HK-2 (cell line): ENCODE data around the gene NWD2.
"Not testable (repeated sequence)": the region's sequence is repeated elsewhere in the genome, so short reads cannot be mapped to it uniquely, and the experiment has no call there.

Source experiments
- DNase-seq: peaks from one replicate; pipeline ENCODE4 v3.0.0-alpha.2; 2018; ENCODE audit not compliant: unreplicated experiment

NWD2 gene

DNA sequence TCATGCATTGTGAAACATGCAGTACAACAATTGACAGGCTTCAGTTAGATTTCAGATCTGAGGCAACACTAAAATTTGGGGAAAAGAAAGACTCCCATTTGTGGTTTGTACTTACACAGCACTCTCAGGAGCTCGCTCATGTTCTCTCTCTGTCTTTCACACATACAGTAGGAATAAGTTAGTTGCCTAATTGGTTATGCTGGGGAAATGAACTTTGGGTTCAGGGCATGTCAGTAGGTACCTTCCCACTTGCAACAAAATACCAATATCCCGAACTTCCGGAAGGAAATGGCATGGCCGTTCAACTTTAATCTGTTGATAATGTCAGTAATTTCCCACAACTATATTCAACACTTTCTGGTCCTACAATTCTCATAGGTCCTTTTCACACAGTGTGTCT, 223.3 kb downstream of the NWD2 start:
- DNase-seq = no peak

GRCh38 chr4:37469286-37469685, 224.7 kb downstream of the NWD2 start:
- DNase-seq = no peak

GRCh38 chr4:37470245-37470644, 225.7 kb downstream of the NWD2 start:
- DNase-seq = no peak

GRCh38 chr4:37471093-37471492, 226.6 kb downstream of the NWD2 start:
- DNase-seq = no peak

DNA sequence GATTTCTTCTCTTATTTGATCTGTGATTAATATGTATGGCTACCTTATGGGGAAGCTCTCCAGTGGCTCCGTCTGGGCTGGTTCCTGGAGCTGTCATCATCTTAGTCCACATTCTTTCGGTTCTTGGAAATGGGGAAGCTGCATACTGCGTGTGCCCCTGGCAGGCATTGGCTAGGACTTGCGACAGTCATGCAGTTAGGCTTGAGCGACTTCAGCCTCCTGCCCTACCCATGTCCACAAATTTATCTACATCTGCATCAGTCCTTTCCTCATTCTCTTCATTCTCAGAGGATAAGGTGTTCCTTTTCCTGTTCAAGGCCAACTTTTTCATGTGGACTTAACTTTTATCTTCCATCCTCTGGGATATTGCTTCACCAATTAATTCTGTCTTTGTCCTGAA, 227.4 kb downstream of the NWD2 start:
- DNase-seq = peak; percentile 37

DNA sequence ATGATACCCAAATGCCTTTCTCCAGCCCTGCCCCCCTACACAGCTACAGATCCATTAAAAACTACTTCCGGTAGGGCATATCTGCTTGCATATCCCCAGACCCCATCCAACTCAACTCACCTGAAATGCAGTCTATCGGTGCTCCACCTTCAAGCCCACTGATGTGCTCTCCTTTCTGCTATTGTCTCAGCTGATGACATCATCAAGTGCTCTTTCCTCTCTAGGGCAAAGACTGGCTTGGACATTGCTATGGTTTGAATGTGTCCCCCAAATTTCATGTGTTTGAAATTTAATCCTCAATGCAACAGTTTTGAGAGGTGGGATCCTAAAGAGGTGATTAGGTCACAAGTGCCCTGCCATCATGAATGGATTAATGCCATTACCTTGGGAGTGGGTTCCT, 229.3 kb downstream of the NWD2 start:
- no peak for DNase-seq

GRCh38 chr4:37475087-37475486, 230.5 kb downstream of the NWD2 start:
- DNase-seq = no peak

- DNase-seq = no peak
Measured at GRCh38 chr4:37475776-37476175, 231.2 kb downstream of the NWD2 start.

DNA sequence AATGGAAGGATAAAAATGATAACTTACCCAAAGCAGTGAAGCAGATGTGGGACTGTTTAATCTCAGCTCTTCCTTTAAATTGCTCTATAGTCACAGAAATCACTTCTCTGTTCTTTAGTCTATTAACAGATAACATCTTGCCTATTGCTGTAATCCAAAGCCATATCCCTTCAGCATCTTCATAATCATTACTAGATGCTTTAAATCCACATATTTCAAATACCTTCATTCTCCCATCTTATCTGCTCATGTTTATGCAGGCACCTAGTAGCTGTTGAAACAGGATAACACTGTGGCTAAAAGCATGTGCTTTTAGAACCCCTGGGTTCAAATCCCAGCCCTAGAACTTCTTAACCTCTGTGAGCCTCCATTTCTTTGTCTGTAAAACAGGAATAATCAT, 231.7 kb downstream of the NWD2 start:
- no peak for DNase-seq

GRCh38 chr4:37476691-37477090, 232.1 kb downstream of the NWD2 start:
- DNase-seq = no peak

GRCh38 chr4:37477126-37477525, 232.6 kb downstream of the NWD2 start:
- DNase-seq = no peak

DNA sequence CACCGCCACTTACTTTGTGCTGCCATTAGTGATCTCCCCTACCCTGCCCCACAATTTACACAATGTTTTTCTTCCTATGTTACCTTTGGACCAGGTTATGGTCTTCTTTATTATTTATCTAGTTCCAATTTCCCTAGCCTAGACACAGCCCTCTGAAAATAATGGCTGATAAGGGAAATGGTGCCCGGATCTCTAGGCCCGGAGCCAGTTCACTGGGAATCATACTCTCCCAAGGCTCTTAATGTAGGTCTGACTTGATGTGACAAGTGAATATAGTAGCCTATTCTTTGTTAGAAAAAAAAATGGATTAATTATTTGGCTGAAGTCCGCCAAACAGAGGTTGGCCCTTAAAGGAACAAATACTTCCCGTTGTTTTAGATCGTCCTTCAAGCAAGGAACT, 233.6 kb downstream of the NWD2 start:
- no peak for DNase-seq

DNA sequence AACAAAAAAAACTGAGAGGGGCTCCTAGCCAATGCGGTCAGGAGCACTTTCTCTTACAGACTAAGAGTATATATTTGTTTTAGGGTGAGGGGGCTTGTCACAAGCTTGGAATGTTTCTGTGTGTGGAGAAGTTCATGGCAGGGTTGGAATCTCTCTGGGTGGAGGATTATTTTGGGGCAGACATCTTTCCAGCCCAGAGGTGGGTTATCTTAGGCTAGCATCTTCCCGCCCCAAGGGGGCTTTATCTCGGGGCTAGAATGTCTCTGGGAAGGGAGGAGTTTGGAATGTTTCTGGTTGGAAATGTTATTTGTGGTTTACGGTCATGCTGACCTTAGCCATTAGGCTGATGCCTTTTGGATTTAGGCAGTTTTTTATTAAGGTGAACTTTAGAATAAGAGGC, 236.0 kb downstream of the NWD2 start:
- no peak for DNase-seq

DNA sequence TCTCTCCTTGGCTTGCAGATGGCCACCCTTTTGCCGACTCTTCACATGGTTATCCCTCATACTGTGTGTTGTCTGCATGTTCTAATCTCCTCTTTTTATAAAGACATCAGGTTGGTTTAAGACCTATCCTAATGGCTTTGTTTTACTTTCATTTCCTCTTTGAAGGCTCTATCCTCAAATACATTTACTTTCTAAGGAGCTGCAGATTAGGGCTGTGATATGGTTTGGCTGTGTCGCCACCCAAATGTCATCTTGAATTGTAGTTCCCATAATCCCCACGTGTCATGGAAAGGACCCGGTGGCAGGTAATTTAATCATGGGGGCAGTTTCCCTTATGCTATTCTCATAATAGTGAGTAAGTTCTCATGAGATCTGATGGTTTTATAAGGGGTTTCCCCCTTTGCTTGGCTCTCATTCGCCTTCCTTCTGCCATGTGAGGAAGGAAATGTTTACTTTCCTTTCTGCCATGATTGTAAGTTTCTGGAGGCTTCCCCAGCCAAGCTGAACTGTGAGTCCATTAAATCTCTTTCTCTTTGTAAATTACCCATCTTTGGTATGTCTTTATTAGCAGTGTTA, 237.1 kb downstream of the NWD2 start:
- no peak for DNase-seq

DNA sequence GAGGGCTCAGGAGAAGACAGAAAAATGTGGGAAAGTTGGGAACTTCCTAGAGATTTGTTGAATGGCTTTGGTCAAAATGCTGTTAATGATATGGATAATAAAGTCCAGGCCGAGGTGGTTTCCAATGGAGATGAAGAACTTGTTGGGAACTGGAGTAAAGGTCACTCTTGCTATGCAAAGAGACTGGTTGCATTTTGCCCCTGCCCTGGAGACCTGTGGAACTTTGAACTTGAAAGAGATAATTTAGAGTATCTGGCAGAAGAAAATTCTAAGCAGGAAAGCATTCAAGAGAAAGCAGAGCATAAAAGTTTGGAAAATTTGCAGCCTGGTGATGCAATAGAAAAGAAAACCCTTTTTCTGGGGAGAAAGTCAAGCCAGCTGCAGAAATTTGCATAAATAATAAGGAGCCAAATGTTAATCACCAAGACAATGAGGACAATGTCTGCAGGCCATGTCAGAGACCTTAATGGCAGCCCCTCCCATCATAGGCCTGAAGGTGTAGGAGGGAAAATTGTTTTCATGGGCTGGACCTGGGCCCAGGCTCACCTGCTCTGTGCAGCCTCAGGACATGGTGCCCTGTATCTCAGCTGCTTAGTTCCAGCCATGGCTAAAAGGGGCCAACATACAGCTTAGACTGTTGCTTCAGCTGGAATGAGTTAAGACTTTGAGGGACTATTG, 237.8 kb downstream of the NWD2 start:
- no peak for DNase-seq

- DNase-seq = no peak
Measured at GRCh38 chr4:37483610-37484009, 239.1 kb downstream of the NWD2 start.

DNA sequence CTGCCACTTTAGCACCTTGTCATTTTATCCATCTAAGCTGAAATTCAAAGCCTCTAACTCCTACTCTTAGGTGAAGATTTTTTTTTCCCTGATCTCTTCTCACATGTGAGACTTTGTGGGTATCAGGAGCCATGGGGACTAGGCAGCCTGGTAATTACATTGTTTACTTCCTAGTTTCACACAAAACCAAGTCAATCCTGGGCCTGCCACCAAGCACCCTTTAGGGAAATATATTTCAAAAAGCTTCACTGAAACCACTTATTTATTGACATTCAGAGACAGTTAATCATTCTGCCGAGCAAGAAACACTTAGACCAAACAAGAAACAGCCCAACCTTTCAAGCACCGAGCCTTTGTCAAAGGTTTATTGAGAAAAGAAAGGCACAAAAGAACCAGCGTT, 241.6 kb downstream of the NWD2 start:
- no peak for DNase-seq

- DNase-seq = no peak
Measured at GRCh38 chr4:37487668-37488067, 243.1 kb downstream of the NWD2 start.

DNA sequence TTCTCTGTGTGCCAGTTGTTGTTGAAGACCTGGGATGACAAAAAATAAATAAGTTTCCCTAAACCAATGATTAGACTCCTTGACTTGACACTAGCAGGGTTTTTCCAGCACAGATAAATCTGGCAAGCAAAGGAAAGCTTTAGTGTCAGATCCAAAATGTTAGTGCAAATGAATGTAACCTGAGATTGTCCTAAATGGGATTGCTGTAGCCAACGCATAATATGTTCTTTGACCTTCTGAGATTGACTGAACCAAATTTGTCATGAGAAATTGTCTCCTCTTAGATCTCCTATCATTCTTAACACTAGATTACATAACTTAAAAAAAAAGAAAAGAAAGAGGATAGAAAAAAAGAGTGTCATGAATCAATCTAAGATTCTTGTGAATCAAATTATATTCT, 245.2 kb downstream of the NWD2 start:
- DNase-seq = no peak

- no peak for DNase-seq
Measured at GRCh38 chr4:37490391-37491347, 246.1 kb downstream of the NWD2 start.

- DNase-seq = not testable (repeated sequence)
Measured at GRCh38 chr4:37495353-37495752, 250.8 kb downstream of the NWD2 start.
